Stimulated activated CD4-positive, alpha-beta T cell treated with anti-CD3 and anti-CD28 coated beads, Interleukin-1b, Interleukin-23, amount 100 ng/mL, for 48 hours (primary cell): ENCODE measurements around the gene NOX3.
A peak's percentile ranks its signal among the peaks of the same experiment; 100 is the strongest.
"Not testable (repeated sequence)": the region's sequence is repeated elsewhere in the genome, so short reads cannot be mapped to it uniquely, and the experiment has no call there.

ENCODE experiments used
- DNase-seq: peaks from one replicate; pipeline ENCODE4 v3.0.0-alpha.2; 2020

Gene NOX3

GRCh38 chr6:155455766-155456165 is at the start of gene NOX3:
Gene NOX3, minus strand, starts transcription at chr6:155455839. Its CDS starts 39 bp downstream, at chr6:155455800.
- DNase-seq: no peak

DNA sequence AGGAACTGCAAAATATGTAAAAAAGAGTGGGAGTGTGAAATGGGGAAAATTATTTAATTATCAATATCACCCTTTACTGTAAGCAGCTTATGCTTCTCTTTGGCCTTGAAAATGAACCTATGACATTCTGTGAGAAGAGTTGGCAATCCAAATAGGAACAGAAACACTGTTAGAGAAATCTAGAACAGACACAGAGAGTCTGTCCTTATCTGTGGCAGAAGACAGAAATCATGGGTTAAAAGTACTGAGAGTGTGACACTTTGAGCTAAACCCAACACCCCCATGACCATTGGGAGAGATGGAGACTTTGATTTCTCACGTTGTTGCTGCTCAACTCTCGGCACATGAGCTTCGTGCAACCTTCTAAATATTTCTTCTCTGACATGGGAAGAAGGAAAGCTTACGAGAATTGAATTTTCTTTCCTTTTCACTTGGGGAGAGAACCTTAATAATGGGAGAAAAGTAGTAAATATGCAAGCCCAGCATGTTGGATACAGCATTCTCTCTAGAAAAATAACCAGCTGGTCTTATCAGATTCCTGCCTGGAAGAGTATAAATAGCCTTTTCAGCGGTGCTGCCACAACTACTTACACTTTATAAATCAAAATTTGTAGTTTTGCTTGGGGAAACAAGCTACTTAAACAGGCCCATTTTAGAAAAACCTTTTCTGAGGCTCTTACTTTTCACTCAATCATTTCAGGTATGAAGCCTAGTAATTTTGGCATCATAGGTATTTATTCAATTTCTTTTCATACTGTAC is 49.4 kb upstream of the NOX3 start:
- no peak for DNase-seq

GRCh38 chr6:155502393-155502792 is 46.8 kb upstream of the NOX3 start:
- DNase-seq: no peak

GRCh38 chr6:155499574-155499973 is 43.9 kb upstream of the NOX3 start:
- no peak for DNase-seq

DNA sequence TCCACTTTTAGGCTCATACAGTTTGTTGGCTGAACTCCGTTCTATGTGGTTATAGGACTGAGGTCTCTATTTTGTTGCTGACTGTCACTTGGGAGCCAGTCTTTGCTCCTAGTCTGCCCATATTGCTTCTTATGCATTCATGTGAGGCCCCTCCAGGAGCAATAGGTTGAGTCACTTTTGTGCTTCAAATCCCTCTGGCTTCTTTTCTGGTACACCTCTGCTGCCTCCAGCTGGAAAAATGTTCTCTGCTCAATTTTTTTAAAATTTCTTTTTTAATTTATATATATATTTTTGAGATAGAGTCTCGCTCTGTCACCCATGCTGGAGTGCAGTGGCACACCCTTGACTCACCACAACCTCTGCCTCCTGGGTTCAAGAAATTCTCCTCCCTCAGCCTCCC is 42.7 kb upstream of the NOX3 start:
- no peak for DNase-seq

DNA sequence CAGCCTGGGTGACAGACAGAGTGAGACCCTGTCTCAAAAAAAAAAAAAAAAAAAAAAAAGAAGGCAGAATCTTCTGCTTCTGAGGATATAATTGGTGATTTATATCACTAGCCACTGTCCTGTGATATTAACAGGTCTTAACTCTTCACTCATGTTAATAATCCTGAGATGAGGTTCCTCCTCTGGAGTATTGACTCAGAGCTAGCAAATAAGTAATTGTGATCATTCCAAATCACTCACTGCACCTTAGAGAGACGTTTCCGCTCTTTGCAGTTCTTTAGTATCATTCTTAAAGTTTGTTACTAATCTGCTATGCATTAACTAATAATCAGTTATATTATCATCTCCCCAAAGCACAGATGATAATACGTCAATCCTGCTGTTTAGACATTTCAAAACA is 41.6 kb upstream of the NOX3 start:
- no peak for DNase-seq

- DNase-seq: no peak
These were observed 39.6 kb upstream of the NOX3 start for GRCh38 chr6:155495011-155495768.

GRCh38 chr6:155493694-155494143 is 38.1 kb upstream of the NOX3 start:
- peak; percentile 45 for DNase-seq

GRCh38 chr6:155493026-155493693 is 37.5 kb upstream of the NOX3 start:
- no peak for DNase-seq

DNA sequence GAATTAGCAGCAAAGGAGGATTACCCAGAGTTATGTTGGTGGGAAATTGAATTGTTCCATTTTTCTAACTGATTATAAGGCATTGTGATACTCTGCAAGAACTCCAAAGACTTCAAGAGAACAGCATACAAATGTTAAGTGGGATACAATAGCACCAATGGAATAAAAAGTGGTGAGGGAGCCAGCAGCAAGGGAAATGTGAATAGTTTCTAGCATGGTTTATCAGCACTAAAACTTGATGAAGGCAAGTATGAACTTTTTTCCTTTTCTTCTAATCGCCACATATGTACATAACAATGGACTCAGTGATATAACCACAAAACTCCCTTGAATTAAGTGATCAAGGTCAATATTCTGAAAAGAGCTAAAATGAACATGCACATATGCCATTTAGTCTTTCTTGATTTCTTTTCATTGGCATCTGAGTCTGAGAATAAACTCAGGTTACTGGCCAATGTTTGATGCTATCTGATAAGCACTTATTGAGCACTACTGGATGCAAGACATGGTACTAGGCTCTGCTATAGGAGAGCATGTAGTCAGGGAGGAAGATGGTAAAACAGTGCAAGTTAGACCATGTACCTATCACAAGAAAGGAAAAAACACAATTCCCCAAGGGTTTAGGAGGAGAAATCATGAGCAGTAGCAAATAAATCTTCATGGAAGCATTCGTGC is 36.6 kb upstream of the NOX3 start:
- DNase-seq: no peak

DNA sequence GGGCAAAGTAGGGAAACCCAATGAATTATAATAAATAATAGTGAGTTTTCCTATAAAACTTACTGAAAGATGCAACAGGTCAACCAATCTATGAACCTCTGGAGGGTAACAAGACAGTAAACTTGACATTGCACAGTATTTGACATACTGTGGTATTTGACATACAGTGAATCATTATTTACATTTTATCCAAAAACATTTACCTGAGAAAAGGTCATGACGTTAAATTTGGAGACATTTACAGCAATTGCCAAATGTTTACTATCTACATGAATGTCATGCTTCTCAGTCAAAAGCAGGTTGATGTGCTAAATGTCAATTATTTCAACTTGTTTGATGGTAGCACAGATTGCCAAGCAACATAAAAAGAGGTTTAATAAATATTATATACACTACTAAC is 35.8 kb upstream of the NOX3 start:
- DNase-seq: no peak

GRCh38 chr6:155488197-155488596 is 32.6 kb upstream of the NOX3 start:
- DNase-seq: not testable (repeated sequence)

GRCh38 chr6:155487371-155488130 is 31.9 kb upstream of the NOX3 start:
- no peak for DNase-seq

- no peak for DNase-seq
These were observed 31.2 kb upstream of the NOX3 start for GRCh38 chr6:155486721-155487294.

DNA sequence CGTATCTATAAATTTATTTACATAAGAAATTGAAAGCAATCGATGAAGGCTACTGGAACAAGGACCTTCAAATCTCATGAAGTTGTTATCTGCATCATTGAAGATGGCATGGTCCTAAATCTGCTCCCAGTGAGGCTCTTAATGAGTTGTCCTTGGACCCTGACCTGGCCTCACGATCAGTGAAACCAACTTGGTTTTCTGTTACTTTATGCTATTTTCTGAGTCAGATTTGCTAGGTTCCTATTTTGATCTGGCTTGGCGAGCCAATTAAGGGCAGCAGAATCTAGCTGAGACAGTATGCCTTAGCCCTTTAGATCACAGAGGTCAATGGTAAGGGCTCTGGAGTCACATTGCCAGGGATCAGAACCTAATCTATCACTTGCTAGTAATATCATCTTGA is 30.1 kb upstream of the NOX3 start:
- DNase-seq: no peak

DNA sequence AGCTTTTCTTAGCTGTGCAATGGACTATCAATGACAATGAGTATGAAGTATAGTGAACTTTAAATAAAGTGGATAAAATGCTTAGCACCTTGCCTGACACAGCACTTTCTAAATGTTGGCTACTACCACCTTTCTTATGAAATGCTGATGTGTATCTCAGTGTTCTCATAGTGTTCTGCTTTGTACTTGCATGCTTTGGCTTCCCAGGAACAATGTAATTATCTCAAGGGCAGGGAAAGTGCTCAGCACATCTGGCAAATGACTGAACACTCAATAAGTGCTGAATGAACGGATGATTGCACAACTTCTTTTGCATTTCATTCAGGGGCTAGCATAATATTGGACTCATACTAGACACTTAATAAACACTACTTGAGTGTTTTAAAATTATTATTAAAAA is 28.2 kb upstream of the NOX3 start:
- DNase-seq: no peak

- DNase-seq: no peak
These were observed 25.6 kb upstream of the NOX3 start for GRCh38 chr6:155481215-155481614.

DNA sequence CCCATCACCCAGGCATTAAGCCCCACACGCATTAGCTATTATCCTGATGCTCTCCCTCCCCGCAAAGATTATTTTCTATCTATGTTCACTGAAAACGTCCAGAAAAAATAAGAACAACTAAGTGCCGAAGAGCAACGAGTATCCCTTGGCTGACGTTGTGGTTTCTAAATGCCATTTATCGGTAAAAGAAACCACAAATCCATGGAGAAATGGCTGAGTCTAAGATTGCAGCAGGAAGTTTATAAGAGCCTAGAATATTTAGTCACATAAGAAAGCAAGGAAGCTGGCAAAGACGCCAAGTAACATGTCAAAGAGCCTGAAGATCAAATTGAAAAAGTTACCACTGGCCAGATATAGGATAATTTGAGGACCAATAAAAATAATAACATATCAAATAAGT is 18.1 kb upstream of the NOX3 start:
- no peak for DNase-seq

DNA sequence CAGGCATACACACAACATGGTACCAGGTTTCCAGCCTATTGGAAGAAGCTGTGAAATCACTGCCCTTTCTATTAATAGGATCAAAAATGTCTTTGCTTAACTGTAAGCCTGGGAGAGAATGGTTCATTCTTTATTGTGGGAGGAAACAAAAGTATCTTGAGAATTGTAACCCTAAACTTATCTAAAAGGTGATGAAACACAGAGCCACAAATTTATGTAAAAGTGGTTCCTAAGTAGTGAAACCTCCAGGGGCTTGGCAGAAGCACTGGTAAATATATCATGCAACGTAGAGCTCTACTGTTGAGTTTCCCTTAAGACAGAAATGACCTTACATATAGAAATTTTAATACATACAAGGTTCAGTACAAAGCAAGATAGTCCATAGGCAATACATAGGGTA is 17.2 kb upstream of the NOX3 start:
- no peak for DNase-seq

DNA sequence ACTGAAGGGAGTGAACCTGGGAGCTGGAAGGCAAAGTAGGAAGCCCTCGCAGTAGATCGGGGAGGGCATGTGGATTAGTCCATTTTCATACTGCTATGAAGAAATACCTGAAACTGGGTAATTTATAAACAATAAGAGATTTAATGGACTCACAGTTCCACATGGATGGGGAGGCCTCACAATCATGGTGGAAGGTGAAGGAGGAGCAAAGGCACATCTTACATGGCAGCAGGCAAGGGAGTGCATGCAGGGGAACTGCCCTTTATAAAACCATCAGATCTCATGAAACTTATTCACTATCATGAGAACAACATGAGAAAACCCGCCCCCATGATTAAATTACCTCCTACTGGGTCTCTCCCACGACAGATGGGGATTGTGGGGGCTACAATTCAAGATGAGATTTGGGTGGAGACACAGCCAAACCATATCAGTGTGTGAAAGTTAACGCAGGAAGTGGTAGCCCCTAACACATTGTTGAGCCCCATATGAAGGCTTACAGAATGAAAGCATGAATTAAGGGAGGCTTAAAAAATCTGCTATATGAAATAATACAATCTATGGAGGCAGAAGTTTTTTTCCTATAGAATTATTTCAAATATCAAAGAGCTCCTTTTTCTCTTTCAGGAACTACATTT is 15.5 kb upstream of the NOX3 start:
- not testable (repeated sequence) for DNase-seq

GRCh38 chr6:155468543-155468942 is 12.9 kb upstream of the NOX3 start:
- not testable (repeated sequence) for DNase-seq

DNA sequence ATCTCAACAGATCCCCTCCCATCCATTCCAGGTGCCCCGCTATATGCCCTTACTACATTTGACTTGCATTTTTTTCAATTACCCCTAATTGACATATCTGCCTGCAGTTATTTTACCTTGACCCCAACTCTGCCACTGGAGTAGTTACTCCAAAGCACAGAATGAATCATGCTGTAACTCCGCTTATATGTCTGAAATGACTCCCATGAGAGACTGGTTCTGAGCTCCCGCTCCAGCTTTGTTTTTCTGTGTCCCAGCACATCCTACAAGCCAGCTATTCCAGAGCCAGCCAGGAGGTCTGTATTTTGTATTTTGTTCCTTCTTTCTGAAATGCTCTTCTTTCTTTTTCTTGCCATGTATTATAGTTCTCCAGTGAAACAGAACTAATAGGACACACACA is 10.9 kb upstream of the NOX3 start:
- DNase-seq: no peak
